Keratinocyte (primary cell): ENCODE measurements around the gene TRIM25.

ENCODE experiments used
- CTCF ChIP-seq, 3 experiments: IDR thresholded peaks in 1 of 3; conservative IDR thresholded peaks in 1 of 3; optimal IDR thresholded peaks in 1 of 3; 2 replicates in 2 of 3; 3 replicates in 1 of 3; pipeline versions ENCODE3 to v1.5.1; 2011; ENCODE audit warnings: low read length in 3 of 3, mild to moderate bottlenecking in 3 of 3, moderate library complexity in 2 of 3, control low read depth in 1 of 3, inconsistent platforms in 1 of 3; ENCODE audit not compliant: insufficient read depth in 2 of 3; ENCODE audit errors: extremely low read depth in 1 of 3
- EZH2 ChIP-seq: IDR thresholded peaks from one replicate; pipeline ENCODE4 v1.6.1; 2012; ENCODE audit warnings: inconsistent platforms, mild to moderate bottlenecking, low read length, moderate library complexity

- TF ChIP-seq CTCF (optimal IDR thresholded peaks at IDR 0.05 in 1 of 3, IDR thresholded peaks at IDR 0.05 in 1 of 3, conservative IDR thresholded peaks at IDR 0.05 in 1 of 3; ENCODE audit: extremely low read depth in 1 of 3, insufficient read depth in 2 of 3, low read length in 3 of 3) = no peak
- TF ChIP-seq EZH2 = no peak
These were observed 64.7 kb downstream of the TRIM25 start for GRCh38 chr17:56849131-56849530.
